Measurements from ENCODE around the gene TPM4. TPM values are rescaled to one million over a fixed set of nuclear protein-coding genes. Genes with fewer than 3 reads are reported as not detected.
A peak's percentile ranks its signal among the peaks of the same experiment; 100 is the strongest.
"Not testable (repeated sequence)": the region's sequence is repeated elsewhere in the genome, so short reads cannot be mapped to it uniquely, and the experiment has no call there.

Gene TPM4
- total RNA-seq, 2 donors from 2014 or later = 427 to 456 TPM

DNA sequence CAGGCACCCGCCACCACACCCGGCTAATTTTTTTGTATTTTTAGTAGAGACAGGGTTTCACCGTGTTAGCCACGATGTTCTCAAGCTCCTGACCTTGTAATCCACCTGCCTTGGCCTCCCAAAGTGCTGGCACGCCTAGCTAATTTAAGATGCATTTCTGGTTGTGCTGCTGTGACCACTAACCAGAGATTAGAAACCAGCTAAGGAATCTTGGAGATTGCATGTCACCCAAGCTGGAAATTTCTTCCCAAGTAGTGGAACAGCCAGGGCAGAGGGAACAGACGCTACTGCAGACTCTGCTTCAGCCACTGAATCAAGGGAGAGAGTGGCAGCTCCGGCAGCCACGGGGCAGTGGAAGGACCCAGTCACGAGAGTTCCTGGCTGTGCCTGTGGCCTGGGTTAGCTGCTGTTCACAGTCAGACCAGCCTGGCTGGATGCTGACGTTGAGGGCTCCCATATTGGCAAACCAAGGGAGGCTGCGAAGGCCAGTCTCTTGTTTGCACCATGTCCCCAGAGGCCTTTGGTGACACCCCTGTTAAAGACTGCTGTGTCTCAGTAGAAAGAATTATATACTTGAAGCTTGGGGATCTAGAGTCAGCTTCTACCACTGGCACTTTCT is 7.9 kb downstream of the TPM4 start:
- Mint-ChIP-seq H3K4me1 (ENCODE audit: low read depth) (peaks cover 83% of the 10 kb centered on the region), H3K9me3 (no peaks in the 10 kb centered on the region), H3K27ac (peak overlapping the region; percentile 83), H3K4me3 (peak overlapping the region; percentile 78 to 82), H3K36me3 (ENCODE audit: insufficient read depth in 2 of 2) (peaks cover 40 to 59% of the 10 kb centered on the region in 2 donors), H3K27me3 (ENCODE audit: low read depth) (no peaks in the 10 kb centered on the region)
- no peak for DNase-seq
- no peak for ATAC-seq (replicated peaks in 1 of 2)

DNA sequence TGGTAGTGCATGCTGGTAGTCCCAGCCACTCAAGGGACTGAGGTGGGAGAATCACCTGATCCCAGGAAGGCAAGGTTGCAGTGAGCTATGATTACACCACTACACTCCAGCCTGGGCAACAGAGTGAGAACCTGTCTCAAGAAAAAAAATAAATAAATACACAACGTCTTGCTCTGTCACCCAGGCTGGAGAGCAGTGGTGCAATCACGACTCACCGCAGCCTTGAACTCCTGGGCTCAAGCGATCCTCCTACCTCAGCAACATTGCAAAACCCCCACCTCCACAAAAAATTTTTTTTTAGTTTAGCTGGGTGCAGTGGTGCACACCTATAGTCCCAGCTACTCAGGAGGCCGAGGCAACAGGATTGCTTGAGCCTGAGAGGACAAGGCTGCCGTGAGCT is 8.8 kb downstream of the TPM4 start:
- no peaks in the 10 kb centered on the region for H3K27me3 Mint-ChIP-seq (ENCODE audit: low read depth)
- peak; percentile 19 to 37 for ATAC-seq (replicated peaks in 1 of 2)
- H3K27ac Mint-ChIP-seq = peak overlapping the region; percentile 21
- peak overlapping the region; percentile 78 to 82 for H3K4me3 Mint-ChIP-seq
- H3K36me3 Mint-ChIP-seq (ENCODE audit: insufficient read depth in 2 of 2) = peaks cover 37 to 62% of the 10 kb centered on the region in 2 donors
- H3K4me1 Mint-ChIP-seq (ENCODE audit: low read depth) = peaks cover 74% of the 10 kb centered on the region
- DNase-seq = no peak
- no peaks in the 10 kb centered on the region for H3K9me3 Mint-ChIP-seq

- not testable (repeated sequence) for H3K27me3 Mint-ChIP-seq (ENCODE audit: low read depth)
Measured at GRCh38 chr19:16087404-16087803, 11.1 kb downstream of the TPM4 start.

DNA sequence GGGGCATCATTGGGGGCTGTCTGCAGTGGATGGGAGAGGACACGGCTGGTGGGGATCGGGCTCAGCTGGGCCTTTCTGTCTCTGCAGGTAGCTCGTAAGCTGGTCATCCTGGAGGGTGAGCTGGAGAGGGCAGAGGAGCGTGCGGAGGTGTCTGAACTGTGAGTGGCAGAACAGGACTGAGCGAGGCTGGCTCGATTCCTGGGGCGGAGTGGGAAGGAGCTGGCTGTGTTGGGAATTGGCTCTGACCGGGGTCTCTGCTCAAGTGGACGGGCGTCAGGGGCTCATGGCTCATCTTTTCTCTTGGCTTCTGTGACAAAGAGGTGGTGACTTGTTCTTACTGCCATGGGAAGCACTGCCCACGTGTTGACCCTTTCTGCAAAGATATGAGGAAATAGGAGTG is 11.6 kb downstream of the TPM4 start:
- H3K4me1 Mint-ChIP-seq (ENCODE audit: low read depth) = peaks cover 53% of the 10 kb centered on the region
- ATAC-seq (replicated peaks in 1 of 2) (no peak), DNase-seq (no peak)
- H3K9me3 Mint-ChIP-seq = no peaks in the 10 kb centered on the region
- no peak overlapping the region for H3K4me3 Mint-ChIP-seq
- no peak overlapping the region for H3K27ac Mint-ChIP-seq
- H3K36me3 Mint-ChIP-seq (ENCODE audit: insufficient read depth in 2 of 2) = peaks cover 30 to 53% of the 10 kb centered on the region in 2 donors
- H3K27me3 Mint-ChIP-seq (ENCODE audit: low read depth) = no peaks in the 10 kb centered on the region

More at GRCh38 chr19:16087404-16087803, 11.1 kb downstream of the TPM4 start:
- not testable (repeated sequence) for ATAC-seq (replicated peaks in 1 of 2); DNase-seq; H3K27ac Mint-ChIP-seq; H3K9me3 Mint-ChIP-seq; H3K4me3 Mint-ChIP-seq
- peaks cover 29 to 55% of the 10 kb centered on the region in 2 donors for H3K36me3 Mint-ChIP-seq (ENCODE audit: insufficient read depth in 2 of 2)
- H3K4me1 Mint-ChIP-seq (ENCODE audit: low read depth) = peaks cover 53% of the 10 kb centered on the region

GRCh38 chr19:16088351-16089009 is 12.2 kb downstream of the TPM4 start:
- no peak overlapping the region for H3K4me3 Mint-ChIP-seq
- H3K4me1 Mint-ChIP-seq (ENCODE audit: low read depth) = peaks cover 53% of the 10 kb centered on the region

DNA sequence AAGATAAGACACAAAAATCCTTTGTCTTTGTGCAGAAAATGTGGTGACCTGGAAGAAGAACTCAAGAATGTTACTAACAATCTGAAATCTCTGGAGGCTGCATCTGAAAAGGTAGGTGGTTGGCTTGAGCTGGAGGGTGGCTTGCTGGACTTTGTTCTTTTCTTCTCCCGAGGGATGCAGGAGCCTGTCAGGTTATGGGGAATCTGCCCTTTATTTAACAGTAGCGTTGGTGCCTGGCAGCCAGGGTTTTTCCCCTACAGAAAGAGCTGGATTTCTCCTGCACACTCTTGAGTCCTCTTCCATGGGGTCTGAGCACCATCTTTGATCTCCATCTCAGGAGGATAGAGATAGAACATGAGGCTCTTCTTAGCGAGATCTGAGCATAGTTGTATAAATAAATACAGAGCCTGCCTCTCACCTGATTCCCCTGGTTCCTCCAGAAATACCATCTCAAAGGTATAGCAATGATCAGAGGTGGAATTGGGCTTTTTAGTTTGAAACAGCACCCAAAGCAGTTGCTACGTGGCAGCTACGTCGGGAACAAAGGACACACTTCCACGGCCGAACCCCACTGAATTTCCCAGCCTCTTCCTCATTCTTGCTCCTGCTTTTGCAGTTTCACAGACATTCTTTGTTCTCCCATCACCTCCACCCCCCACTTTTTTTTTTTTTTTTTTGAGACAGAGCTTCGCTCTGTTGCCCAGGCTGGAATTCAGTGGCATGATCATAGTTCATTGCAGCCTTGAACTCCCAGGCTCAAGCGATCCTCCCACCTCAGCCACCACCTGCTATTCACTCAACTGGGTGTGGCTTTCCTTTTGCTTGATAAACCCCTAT is 12.9 kb downstream of the TPM4 start:
- peaks cover 52% of the 10 kb centered on the region for H3K4me1 Mint-ChIP-seq (ENCODE audit: low read depth)
- peaks cover 37 to 56% of the 10 kb centered on the region in 2 donors for H3K36me3 Mint-ChIP-seq (ENCODE audit: insufficient read depth in 2 of 2)
- DNase-seq (no peak), ATAC-seq (replicated peaks in 1 of 2) (no peak)
- H3K27me3 Mint-ChIP-seq (ENCODE audit: low read depth) = no peaks in the 10 kb centered on the region
- H3K9me3 Mint-ChIP-seq = no peaks in the 10 kb centered on the region
- H3K27ac Mint-ChIP-seq = peak overlapping the region; percentile 70
- no peak overlapping the region for H3K4me3 Mint-ChIP-seq

More at GRCh38 chr19:16088351-16089009, 12.2 kb downstream of the TPM4 start:
- H3K36me3 Mint-ChIP-seq (ENCODE audit: insufficient read depth in 2 of 2) = peaks cover 34 to 59% of the 10 kb centered on the region in 2 donors
- no peaks in the 10 kb centered on the region for H3K27me3 Mint-ChIP-seq (ENCODE audit: low read depth)
- ATAC-seq (replicated peaks in 1 of 2) (no peak), DNase-seq (no peak)
- peak overlapping the region; percentile 70 for H3K27ac Mint-ChIP-seq
- no peaks in the 10 kb centered on the region for H3K9me3 Mint-ChIP-seq

GRCh38 chr19:16091546-16092475 is 15.5 kb downstream of the TPM4 start:
- peaks cover 47% of the 10 kb centered on the region for H3K4me1 Mint-ChIP-seq (ENCODE audit: low read depth)
- no peak for ATAC-seq (replicated peaks in 1 of 2)
- no peak for DNase-seq
- H3K9me3 Mint-ChIP-seq = no peaks in the 10 kb centered on the region
- H3K27me3 Mint-ChIP-seq (ENCODE audit: low read depth) = no peaks in the 10 kb centered on the region
- H3K4me3 Mint-ChIP-seq = no peak overlapping the region
- H3K27ac Mint-ChIP-seq = peak overlapping the region; percentile 50
- H3K36me3 Mint-ChIP-seq (ENCODE audit: insufficient read depth in 2 of 2) = peaks cover 38 to 56% of the 10 kb centered on the region in 2 donors

DNA sequence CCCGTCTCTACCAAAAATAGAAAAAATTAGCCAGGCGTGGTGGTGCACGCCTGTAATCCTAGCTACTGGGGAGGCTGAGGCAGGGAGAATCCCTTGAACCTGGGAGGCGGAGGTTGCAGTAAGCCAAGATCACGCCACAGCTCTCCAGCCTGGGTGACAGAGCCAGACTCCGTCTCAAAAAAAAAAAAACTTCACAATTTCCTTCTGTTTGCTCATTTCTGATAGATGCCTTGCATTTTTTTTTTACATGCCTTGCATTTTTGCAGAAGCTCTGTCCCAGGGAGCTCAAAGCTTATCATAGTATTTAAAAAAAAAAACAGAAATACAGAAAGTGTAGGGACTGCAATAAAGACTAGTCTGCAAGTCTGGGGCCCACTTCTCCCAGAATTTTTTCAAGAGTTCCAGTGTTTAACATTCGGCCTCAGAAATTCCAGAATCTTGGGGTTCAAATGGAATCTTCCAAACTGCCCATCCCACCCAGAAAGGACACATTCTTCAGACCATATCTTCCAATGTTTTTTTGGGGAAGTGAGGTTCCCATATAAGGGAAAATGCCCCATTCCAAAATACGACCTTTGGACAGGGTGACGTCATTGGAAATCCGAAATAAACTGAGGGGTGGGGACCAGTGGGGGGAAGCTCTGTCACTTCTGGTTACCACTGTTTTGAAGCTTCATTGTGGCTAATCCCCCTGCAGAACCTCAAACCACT is 18.2 kb downstream of the TPM4 start:
- DNase-seq (no peak), ATAC-seq (replicated peaks in 1 of 2) (no peak)
- Mint-ChIP-seq H3K4me3 (peak overlapping the region; percentile 21 to 72), H3K36me3 (ENCODE audit: insufficient read depth in 2 of 2) (peaks cover 40 to 63% of the 10 kb centered on the region in 2 donors), H3K27ac (no peak overlapping the region), H3K4me1 (ENCODE audit: low read depth) (peaks cover 53% of the 10 kb centered on the region), H3K27me3 (ENCODE audit: low read depth) (no peaks in the 10 kb centered on the region), H3K9me3 (no peaks in the 10 kb centered on the region)

DNA sequence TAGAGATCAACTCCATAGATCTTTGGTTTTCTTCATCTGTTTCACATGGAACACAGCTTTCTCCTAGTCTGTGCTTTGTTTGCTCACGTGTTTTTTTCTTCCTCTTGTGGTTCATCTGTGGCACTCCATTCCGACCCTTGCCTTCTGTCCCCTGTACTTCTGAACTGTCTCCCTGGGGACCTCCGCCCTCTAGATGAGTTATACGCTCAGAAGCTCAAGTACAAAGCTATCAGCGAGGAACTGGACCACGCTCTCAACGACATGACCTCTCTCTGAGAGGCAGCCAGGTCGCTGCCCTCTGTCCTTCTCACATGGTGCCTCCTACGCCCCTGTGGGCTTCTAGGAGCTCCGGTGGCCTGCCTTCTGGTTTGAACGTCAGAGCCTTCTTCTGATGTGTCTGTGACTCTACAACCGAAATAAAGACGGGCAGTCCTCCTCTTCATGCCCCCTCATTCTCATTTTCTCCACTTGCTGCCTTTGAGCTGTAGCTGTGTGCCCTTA is 18.8 kb downstream of the TPM4 start:
- H3K4me3 Mint-ChIP-seq = peak overlapping the region; percentile 21 to 72
- DNase-seq (peak in 1 of 2 donors; percentile 50), ATAC-seq (replicated peaks in 1 of 2) (peak; percentile 75 to 88)
- no peaks in the 10 kb centered on the region for H3K27me3 Mint-ChIP-seq (ENCODE audit: low read depth)
- no peaks in the 10 kb centered on the region for H3K9me3 Mint-ChIP-seq
- peak overlapping the region; percentile 29 for H3K27ac Mint-ChIP-seq
- H3K36me3 Mint-ChIP-seq (ENCODE audit: insufficient read depth in 2 of 2) = peaks cover 40 to 67% of the 10 kb centered on the region in 2 donors
- H3K4me1 Mint-ChIP-seq (ENCODE audit: low read depth) = peaks cover 53% of the 10 kb centered on the region

DNA sequence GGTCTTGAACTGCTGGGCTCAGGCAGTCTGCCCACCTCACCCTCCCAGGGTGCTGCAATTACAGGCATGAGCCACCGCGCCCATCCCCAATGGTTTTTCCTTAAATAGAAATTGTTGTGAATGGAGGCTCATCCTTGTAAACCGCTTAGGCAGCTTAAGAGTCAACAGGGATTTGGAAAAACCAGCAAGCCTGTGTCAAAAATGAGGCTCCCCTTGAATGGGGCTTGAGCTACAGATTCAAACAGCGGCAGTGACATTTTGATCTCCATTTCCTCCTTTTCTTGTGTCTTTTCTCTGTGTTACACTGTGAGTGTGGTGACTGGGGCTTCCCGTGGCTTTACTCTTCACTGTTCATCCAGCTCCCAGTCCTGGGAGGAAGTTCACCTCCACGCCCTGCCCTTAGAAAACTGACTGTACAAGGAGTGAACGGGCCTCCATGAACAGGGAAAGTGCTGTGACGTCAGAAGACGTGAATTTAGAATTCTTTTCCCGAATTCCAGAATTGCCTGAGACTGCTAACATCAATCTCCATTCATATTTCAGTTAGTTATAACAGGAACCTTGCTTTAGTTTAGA is 20.1 kb downstream of the TPM4 start:
- no peaks in the 10 kb centered on the region for H3K9me3 Mint-ChIP-seq
- H3K36me3 Mint-ChIP-seq (ENCODE audit: insufficient read depth in 2 of 2) = peaks cover 37 to 66% of the 10 kb centered on the region in 2 donors
- H3K4me3 Mint-ChIP-seq = peak overlapping the region in 1 of 2 donors; percentile 51
- DNase-seq (no peak), ATAC-seq (replicated peaks in 1 of 2) (no peak)
- H3K4me1 Mint-ChIP-seq (ENCODE audit: low read depth) = peaks cover 53% of the 10 kb centered on the region
- H3K27me3 Mint-ChIP-seq (ENCODE audit: low read depth) = no peaks in the 10 kb centered on the region
- peak overlapping the region; percentile 62 for H3K27ac Mint-ChIP-seq

DNA sequence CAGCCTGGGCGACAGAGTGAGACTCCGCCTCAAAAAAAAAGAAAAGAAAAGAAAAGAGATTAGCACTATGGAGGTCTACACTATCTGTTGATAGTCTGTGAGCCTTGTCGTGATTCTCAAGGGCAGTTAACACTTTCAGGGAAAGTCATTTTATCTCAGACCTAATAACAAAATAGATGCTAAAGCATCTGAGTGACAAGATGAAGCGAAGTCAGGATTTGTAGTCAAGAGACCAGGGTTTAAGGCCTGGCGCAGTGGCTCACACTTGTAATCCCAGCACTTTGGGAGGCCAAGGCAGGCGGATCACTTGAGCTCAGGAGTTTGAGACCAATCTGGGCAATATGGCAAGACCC is 22.1 kb downstream of the TPM4 start:
- no peak overlapping the region for H3K4me3 Mint-ChIP-seq
- ATAC-seq (replicated peaks in 1 of 2) (no peak), DNase-seq (no peak)
- no peaks in the 10 kb centered on the region for H3K9me3 Mint-ChIP-seq
- H3K36me3 Mint-ChIP-seq (ENCODE audit: insufficient read depth in 2 of 2) = peaks cover 34 to 61% of the 10 kb centered on the region in 2 donors
- H3K4me1 Mint-ChIP-seq (ENCODE audit: low read depth) = peaks cover 41% of the 10 kb centered on the region
- H3K27ac Mint-ChIP-seq = peak overlapping the region; percentile 75
- no peaks in the 10 kb centered on the region for H3K27me3 Mint-ChIP-seq (ENCODE audit: low read depth)

Measured in activated T-cell treated with anti-CD3 and anti-CD28 coated beads, Interleukin-2, amount 50 U/mL, for 72 hours (primary cell).